Activated naive CD4-positive, alpha-beta T cell treated with anti-CD3 and anti-CD28 coated beads, Interleukin-2, amount 50 U/mL, for 72 hours (primary cell): Measurements from ENCODE around the gene ST7L. TPM values are rescaled to one million over a fixed set of nuclear protein-coding genes. Genes with fewer than 3 reads are reported as not detected.
A peak's percentile ranks its signal among the peaks of the same experiment; 100 is the strongest.
"Not testable (repeated sequence)": the region's sequence is repeated elsewhere in the genome, so short reads cannot be mapped to it uniquely, and the experiment has no call there.

Experiments
- ATAC-seq, 2 donors: fragments of 150-1000 bp; cut with Tn5 transposase; 2 replicates each; pipeline ENCODE4 v1.10.0; 2021; ENCODE audit warnings: mild to moderate bottlenecking in 2 of 2, moderate library complexity in 2 of 2
- DNase-seq, 2 donors: peaks; one replicate each; pipeline ENCODE4 v3.0.0; 2021 to 2022; ENCODE audit warnings: low spot score in 2 of 2
- H3K27ac Mint-ChIP-seq, 2 donors: one replicate each; pipeline ENCODE4 v1.8.0; 2022; ENCODE audit warnings: mild to moderate bottlenecking in 2 of 2, mixed read lengths in 2 of 2
- H3K36me3 Mint-ChIP-seq, 2 donors: one replicate each; pipeline ENCODE4 v1.8.0; 2022; ENCODE audit warnings: mixed read lengths in 2 of 2
- H3K9me3 Mint-ChIP-seq, 2 donors: one replicate each; pipeline ENCODE4 v1.8.0; 2022; ENCODE audit warnings: mixed read lengths in 2 of 2
- total RNA-seq, 2 donors: library from RNA; stranded (reverse); gene quantifications; one replicate each; pipeline ENCODE4 v1.2.3, GENCODE V29; 2022

ST7L gene
- total RNA-seq, 2 donors from 2014 or later = 10.5 to 11.4 TPM

- Mint-ChIP-seq H3K27ac (no peak overlapping the region), H3K9me3 (peaks cover 0 to 6% of the 10 kb centered on the region in 2 donors), H3K36me3 (peaks cover 10 to 58% of the 10 kb centered on the region in 2 donors)
- ATAC-seq (no peak), DNase-seq (no peak)
Observed at GRCh38 chr1:112626193-112626592, 7.3 kb upstream of the ST7L start.

DNA sequence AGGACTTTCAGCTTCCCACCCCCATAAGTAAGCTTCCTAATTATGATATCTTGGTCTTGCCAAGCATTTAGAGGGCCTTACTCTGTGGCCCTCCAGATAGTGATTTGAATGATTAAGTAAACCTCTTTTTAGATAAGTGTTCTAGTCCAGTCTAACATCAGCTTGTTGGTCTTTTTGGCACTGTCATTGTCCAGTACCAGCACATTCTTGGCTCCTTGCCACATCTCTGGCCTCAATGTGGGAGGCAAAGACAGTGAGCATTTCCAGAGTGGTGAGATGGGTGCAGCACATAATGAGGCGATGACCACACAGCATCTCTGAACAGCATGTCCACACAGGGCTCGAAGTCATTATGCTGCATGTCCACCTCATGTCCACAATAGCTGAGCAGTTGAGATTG is 6.8 kb upstream of the ST7L start:
- DNase-seq = no peak
- peaks cover 0 to 6% of the 10 kb centered on the region in 2 donors for H3K9me3 Mint-ChIP-seq
- peak overlapping the region in 1 of 2 donors; percentile 72 for H3K27ac Mint-ChIP-seq
- H3K36me3 Mint-ChIP-seq = peaks cover 14 to 58% of the 10 kb centered on the region in 2 donors
- peak in 1 of 2 donors; percentile 37 for ATAC-seq

DNA sequence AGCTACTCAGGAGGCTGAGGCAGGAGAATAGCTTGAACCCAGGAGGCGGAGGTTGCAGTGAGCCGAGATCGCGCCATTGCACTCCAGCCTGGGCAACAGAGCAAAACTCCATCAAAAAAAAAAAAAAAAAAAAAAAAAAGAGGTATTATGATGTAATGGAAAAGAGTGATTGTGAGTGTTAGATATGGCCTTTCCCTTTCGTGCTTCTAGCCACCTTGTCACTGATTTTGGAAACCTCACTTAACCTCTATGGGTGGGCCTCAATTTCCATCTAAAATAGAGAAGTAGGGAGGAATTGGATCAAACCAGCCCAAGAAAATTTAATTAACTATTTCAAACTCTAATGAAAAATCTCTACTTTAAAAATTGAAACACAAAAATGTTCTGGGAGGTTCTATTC is 5.6 kb upstream of the ST7L start:
- H3K9me3 Mint-ChIP-seq, DNase-seq, ATAC-seq: not testable (repeated sequence)
- Mint-ChIP-seq H3K36me3 (peaks cover 22 to 60% of the 10 kb centered on the region in 2 donors), H3K27ac (peak overlapping the region; percentile 55 to 72)

- no peak for DNase-seq
- no peaks in the 10 kb centered on the region for H3K9me3 Mint-ChIP-seq
- H3K27ac Mint-ChIP-seq = peak overlapping the region; percentile 100
- H3K36me3 Mint-ChIP-seq = peaks cover 34 to 40% of the 10 kb centered on the region in 2 donors
- no peak for ATAC-seq
Observed at GRCh38 chr1:112620377-112620695, 1.4 kb upstream of the ST7L start.

DNA sequence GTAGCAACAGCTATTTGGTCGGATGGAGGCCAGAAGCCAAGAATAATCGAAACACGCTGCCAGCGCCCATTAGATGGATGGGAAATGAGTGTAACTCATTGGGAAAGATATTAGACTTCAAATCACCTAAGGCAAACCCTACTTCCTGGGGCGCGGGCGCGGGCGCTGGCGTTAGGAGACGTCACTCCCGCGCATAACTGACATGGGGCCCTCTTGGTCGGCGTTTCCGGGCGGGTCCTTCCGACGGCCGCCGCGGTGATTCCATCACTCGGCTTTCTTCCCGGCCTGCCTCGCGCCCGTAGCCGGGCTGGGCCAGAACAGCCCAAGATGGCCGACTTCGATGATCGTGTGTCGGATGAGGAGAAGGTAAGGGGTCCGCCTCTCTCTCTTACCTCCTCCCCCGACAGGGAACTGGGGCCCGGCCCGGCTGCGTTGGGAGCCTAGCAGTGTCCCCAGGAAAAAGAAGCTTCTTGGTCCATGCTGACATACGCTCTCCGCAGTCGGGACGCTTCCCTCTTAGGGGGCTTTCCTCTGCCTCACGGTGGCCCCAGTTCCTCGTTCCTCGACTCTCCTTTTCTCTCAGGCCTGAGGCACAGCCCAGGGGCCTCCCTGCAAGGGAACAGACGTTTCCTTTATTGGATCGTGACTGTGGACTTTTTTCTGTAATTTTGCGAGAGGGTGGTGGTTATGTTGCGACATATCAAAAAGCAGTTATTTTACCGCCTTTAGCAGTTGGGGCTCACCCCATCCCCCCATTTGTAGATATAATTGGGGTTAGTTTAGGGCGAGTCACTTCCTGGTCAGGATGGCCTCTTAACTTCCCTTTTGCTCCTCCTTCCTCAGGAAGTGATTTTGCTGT is 806 bp upstream of the ST7L start, which contains the start of gene CAPZA1:
Gene CAPZA1 (plus strand): TSS at position 315 of the 859 bp plus-strand sequence. CDS start 13 bp downstream, at position 328.
- H3K9me3 Mint-ChIP-seq = no peaks in the 10 kb centered on the region
- H3K27ac Mint-ChIP-seq = peak within 1 kb of the TSS; percentile 100
- DNase-seq (peak; percentile 88 to 94), ATAC-seq (peak; percentile 89 to 91)
- peaks cover 34% of the 10 kb centered on the region in 2 donors for H3K36me3 Mint-ChIP-seq

DNA sequence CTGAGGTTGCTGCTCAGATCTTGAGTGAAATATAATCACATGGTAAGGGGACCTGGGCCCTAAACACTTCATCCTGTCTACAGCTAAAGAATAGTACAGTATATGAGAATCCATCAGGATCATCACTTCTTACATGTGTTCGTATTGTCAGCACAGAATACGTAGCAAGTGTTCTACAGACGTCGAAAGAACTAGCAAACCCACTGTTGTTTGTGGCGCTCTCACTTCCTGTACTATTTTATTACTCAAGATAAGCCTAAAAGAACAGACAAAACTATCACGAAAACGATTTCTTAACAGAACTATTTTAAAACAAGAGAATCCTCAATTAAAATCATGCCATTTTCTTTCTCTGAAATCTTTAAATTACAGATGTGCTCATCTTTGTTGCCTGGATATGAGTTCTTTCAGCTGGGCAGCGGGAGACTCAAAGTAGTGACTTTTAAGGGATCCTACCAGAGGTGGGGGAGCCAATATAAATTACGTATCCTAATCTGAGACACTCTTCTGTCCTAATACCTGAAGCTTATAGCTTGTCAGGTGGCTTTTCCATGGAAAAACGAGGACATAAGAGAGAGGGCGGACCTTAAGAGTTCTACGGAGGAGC is 724 bp downstream of the ST7L start:
- DNase-seq (peak in 1 of 2 donors; percentile 21), ATAC-seq (peak; percentile 33 to 62)
- no peaks in the 10 kb centered on the region for H3K9me3 Mint-ChIP-seq
- H3K27ac Mint-ChIP-seq = peak overlapping the region; percentile 100
- H3K36me3 Mint-ChIP-seq = peaks cover 31 to 34% of the 10 kb centered on the region in 2 donors

DNA sequence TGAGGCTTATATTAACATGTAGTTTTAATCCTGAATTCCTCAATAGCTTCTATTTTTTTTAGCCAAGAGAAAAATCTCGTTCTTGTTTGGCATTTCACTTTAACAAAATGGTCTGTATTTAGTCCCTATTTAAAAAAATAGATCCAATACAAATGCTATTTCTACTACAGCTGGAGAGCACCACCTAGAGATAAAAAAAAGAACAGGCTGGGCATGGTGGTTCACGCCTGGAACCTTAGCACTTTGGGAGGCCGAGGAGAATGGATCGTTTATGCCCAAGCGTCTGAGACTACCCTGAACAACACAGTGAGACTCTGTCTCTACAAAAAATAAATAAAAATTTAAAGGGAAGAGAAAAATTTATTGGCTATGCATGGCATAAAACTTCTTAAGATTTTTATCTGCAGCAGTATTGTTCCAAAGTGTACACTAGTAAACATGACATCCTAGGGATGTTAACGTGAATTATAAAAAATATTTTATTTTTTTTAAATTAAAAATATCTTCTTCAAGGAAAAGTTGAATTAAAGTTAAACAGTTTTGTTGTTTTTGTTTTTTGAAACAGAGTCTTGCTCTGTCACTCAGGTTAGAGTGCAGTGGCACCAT is 4.4 kb downstream of the ST7L start:
- ATAC-seq = no peak
- Mint-ChIP-seq H3K9me3 (no peaks in the 10 kb centered on the region), H3K27ac (no peak overlapping the region), H3K36me3 (peaks cover 8 to 20% of the 10 kb centered on the region in 2 donors)
- DNase-seq = peak in 1 of 2 donors; percentile 8

DNA sequence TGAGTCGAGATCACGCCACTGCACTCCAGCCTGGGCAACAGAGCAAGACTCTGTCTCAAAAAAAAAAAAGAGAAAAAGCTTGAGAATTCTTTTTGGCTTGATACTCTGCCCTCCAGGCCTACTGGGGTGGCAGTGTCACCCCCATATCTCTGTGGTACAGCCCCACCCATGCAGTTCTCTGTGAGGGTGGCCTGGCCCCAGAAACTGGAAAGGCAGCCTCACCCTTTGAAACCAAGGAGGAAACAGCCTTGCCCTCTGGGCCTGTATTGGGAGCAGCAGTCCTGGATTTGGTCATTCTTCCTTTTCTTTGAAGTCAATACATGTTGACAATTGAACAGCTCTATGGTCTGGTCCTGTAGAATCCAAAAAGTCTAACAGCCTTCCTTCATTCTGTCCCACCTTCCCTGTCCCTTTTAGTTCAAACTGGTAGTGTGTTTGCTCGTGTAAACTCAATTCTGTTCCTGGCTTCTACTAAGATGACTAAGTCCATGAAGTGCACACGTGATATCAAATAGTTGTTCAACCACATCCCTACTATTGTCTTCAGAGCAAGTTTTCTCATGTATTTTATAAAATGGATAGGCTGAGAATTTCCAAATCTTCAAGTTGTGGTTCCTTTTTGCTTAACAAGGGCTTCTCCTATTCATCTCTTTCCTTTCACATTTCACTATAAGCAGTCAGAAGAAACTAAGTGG is 13.2 kb downstream of the ST7L start:
- Mint-ChIP-seq H3K36me3 (peaks cover 0 to 7% of the 10 kb centered on the region in 2 donors), H3K27ac (peak overlapping the region; percentile 2 to 29), H3K9me3 (no peaks in the 10 kb centered on the region)
- DNase-seq (no peak), ATAC-seq (peak; percentile 18 to 91)

- Mint-ChIP-seq H3K27ac (no peak overlapping the region), H3K9me3 (no peaks in the 10 kb centered on the region), H3K36me3 (peaks cover 0 to 7% of the 10 kb centered on the region in 2 donors)
- no peak for DNase-seq
- ATAC-seq = no peak
Observed at GRCh38 chr1:112603541-112603940, 15.4 kb downstream of the ST7L start.

GRCh38 chr1:112603012-112603411 is 15.9 kb downstream of the ST7L start:
- Mint-ChIP-seq H3K27ac (no peak overlapping the region), H3K9me3 (no peaks in the 10 kb centered on the region), H3K36me3 (peaks cover 0 to 7% of the 10 kb centered on the region in 2 donors)
- DNase-seq (no peak), ATAC-seq (no peak)

DNA sequence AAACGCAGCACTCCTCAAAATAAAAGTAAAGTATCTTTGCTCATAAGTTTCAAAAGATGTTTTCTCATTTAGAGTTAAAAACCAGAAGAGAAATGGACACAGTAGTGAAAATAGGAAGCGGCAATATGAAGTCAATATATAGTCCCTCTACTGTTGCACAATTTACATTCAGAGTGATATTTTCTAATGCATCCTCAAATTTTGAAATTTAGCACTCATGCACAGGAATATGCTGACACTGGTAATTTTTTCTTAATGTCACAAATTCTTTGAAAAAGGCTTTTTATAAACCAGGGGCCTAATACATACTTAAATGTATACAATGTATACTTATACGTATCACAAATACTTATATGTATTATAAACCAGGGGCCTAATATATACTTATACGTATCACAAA is 19.5 kb downstream of the ST7L start:
- Mint-ChIP-seq H3K27ac (no peak overlapping the region), H3K9me3 (no peaks in the 10 kb centered on the region)

GRCh38 chr1:112594208-112594876 is 24.6 kb downstream of the ST7L start:
- Mint-ChIP-seq H3K9me3 (peaks cover 0 to 6% of the 10 kb centered on the region in 2 donors), H3K27ac (no peak overlapping the region), H3K36me3 (peaks cover 10 to 12% of the 10 kb centered on the region in 2 donors)
- ATAC-seq (no peak), DNase-seq (no peak)

More for the DNA sequence above, 19.5 kb downstream of the ST7L start:
- DNase-seq (no peak), ATAC-seq (no peak)
- H3K36me3 Mint-ChIP-seq = no peaks in the 10 kb centered on the region

DNA sequence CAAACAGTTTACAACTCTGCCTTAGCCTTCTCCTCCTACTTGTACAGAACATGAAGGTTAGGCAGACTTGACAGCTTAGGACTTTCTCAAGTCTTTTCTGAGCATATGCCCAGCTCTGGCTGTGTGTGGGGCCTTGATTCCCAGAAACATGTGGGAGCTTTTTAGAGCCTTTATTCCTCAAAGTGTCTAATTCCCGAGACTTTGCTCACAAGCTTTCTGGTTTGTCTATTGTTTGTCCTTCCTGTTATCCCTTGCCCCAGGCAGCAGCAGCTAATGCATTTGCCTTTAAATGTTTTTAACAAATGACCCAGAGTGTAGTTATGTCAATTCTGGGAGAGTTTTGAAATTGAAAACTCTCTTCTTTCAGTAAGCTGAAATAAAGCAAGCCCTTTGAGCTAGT is 29.2 kb downstream of the ST7L start:
- Mint-ChIP-seq H3K36me3 (peaks cover 21 to 22% of the 10 kb centered on the region in 2 donors), H3K9me3 (peaks cover 0 to 6% of the 10 kb centered on the region in 2 donors), H3K27ac (no peak overlapping the region)
- ATAC-seq (no peak), DNase-seq (no peak)

GRCh38 chr1:112583366-112583765 is 35.6 kb downstream of the ST7L start:
- H3K36me3 Mint-ChIP-seq = peaks cover under 1 to 3% of the 10 kb centered on the region in 2 donors
- DNase-seq (no peak), ATAC-seq (no peak)
- no peaks in the 10 kb centered on the region for H3K9me3 Mint-ChIP-seq
- no peak overlapping the region for H3K27ac Mint-ChIP-seq

DNA sequence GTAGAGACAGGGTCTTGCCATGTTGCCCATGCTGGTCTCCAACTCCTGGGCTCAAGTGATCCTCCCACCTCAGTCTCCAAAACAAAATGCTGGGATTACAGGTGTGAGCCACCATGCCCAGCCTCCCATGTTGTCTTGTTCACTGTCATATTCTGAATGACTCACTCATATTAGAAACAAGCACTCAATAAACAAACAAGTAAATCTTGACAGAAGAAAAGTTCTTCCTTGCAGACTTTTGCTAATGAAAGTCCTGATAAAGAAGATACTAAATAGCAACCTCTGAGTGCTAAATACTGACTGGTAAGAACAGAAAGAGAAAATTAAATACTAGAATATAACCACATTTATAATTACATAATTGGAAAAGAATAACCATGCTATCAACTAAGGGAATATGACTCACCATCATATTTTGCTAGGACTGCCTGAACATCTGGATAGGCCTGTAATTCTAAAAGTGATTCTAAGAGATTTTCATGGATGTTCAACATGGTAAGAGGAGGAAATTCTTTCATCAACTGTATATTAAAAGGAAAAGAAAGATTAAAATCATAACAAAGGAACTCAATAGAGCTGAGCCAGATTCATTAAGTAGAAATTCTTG is 37.3 kb downstream of the ST7L start:
- H3K27ac Mint-ChIP-seq = no peak overlapping the region
- ATAC-seq (no peak), DNase-seq (no peak)
- no peaks in the 10 kb centered on the region for H3K9me3 Mint-ChIP-seq
- H3K36me3 Mint-ChIP-seq = no peaks in the 10 kb centered on the region
